ENCODE measurements around the gene ST8SIA6. TPM values are rescaled to one million over a fixed set of nuclear protein-coding genes. Genes with fewer than 3 reads are reported as not detected.

Gene ST8SIA6
- total and polyA plus RNA-seq, 2 of the 8 experiments (the other 6 are each of a cell fraction or from before 2014, with no cell fraction given) = 0.70 to 1.1 TPM

DNA sequence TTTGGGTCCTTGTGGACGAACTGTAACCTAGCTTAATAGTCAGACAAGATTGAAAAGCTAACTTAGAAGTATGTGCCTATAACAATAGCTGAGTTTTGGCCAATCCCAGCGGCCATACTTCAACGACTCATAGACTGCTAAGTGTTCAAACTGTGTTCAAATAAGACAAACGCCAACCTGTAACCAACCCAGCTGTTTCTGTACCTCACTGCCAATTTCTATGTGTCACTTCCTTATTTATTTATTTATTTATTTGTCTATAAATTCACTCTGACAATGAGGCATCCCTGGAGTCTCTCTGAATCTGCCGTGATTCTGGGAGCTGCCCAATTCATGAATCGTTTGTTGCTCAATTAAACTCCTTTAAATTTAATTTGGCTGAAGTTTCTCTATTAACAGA lies 21.7 kb downstream of the ST8SIA6 start (continued):
- TF ChIP-seq, protein P1, sequence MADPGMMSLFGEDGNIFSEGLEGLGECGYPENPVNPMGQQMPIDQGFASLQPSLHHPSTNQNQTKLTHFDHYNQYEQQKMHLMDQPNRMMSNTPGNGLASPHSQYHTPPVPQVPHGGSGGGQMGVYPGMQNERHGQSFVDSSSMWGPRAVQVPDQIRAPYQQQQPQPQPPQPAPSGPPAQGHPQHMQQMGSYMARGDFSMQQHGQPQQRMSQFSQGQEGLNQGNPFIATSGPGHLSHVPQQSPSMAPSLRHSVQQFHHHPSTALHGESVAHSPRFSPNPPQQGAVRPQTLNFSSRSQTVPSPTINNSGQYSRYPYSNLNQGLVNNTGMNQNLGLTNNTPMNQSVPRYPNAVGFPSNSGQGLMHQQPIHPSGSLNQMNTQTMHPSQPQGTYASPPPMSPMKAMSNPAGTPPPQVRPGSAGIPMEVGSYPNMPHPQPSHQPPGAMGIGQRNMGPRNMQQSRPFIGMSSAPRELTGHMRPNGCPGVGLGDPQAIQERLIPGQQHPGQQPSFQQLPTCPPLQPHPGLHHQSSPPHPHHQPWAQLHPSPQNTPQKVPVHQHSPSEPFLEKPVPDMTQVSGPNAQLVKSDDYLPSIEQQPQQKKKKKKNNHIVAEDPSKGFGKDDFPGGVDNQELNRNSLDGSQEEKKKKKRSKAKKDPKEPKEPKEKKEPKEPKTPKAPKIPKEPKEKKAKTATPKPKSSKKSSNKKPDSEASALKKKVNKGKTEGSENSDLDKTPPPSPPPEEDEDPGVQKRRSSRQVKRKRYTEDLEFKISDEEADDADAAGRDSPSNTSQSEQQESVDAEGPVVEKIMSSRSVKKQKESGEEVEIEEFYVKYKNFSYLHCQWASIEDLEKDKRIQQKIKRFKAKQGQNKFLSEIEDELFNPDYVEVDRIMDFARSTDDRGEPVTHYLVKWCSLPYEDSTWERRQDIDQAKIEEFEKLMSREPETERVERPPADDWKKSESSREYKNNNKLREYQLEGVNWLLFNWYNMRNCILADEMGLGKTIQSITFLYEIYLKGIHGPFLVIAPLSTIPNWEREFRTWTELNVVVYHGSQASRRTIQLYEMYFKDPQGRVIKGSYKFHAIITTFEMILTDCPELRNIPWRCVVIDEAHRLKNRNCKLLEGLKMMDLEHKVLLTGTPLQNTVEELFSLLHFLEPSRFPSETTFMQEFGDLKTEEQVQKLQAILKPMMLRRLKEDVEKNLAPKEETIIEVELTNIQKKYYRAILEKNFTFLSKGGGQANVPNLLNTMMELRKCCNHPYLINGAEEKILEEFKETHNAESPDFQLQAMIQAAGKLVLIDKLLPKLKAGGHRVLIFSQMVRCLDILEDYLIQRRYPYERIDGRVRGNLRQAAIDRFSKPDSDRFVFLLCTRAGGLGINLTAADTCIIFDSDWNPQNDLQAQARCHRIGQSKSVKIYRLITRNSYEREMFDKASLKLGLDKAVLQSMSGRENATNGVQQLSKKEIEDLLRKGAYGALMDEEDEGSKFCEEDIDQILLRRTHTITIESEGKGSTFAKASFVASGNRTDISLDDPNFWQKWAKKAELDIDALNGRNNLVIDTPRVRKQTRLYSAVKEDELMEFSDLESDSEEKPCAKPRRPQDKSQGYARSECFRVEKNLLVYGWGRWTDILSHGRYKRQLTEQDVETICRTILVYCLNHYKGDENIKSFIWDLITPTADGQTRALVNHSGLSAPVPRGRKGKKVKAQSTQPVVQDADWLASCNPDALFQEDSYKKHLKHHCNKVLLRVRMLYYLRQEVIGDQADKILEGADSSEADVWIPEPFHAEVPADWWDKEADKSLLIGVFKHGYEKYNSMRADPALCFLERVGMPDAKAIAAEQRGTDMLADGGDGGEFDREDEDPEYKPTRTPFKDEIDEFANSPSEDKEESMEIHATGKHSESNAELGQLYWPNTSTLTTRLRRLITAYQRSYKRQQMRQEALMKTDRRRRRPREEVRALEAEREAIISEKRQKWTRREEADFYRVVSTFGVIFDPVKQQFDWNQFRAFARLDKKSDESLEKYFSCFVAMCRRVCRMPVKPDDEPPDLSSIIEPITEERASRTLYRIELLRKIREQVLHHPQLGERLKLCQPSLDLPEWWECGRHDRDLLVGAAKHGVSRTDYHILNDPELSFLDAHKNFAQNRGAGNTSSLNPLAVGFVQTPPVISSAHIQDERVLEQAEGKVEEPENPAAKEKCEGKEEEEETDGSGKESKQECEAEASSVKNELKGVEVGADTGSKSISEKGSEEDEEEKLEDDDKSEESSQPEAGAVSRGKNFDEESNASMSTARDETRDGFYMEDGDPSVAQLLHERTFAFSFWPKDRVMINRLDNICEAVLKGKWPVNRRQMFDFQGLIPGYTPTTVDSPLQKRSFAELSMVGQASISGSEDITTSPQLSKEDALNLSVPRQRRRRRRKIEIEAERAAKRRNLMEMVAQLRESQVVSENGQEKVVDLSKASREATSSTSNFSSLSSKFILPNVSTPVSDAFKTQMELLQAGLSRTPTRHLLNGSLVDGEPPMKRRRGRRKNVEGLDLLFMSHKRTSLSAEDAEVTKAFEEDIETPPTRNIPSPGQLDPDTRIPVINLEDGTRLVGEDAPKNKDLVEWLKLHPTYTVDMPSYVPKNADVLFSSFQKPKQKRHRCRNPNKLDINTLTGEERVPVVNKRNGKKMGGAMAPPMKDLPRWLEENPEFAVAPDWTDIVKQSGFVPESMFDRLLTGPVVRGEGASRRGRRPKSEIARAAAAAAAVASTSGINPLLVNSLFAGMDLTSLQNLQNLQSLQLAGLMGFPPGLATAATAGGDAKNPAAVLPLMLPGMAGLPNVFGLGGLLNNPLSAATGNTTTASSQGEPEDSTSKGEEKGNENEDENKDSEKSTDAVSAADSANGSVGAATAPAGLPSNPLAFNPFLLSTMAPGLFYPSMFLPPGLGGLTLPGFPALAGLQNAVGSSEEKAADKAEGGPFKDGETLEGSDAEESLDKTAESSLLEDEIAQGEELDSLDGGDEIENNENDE (IDR thresholded peaks at IDR 0.05; ENCODE audit: insufficient replicate concordance, low read length) = no peak
- TF ChIP-seq NRF1 (IDR thresholded peaks at IDR 0.05; ENCODE audit: low read depth, low read length) = no peak
- TF ChIP-seq SP4 (IDR thresholded peaks at IDR 0.05; ENCODE audit: low read length) = no peak
- no peak for TF ChIP-seq SIX5 (IDR thresholded peaks at IDR 0.05; ENCODE audit: low read depth, low read length)
- TF ChIP-seq KDM4A (IDR thresholded peaks at IDR 0.05; ENCODE audit: low read depth, low read length, severe bottlenecking) = no peak
- TF ChIP-seq HDAC6 (IDR thresholded peaks at IDR 0.05; ENCODE audit: low read depth, low read length) = no peak
- TF ChIP-seq FOSL1 (IDR thresholded peaks at IDR 0.05; ENCODE audit: insufficient read depth, low read depth, low read length) = no peak
- no peak for TF ChIP-seq JUND (IDR thresholded peaks at IDR 0.05; ENCODE audit: low read length)
- TF ChIP-seq KDM1A (IDR thresholded peaks at IDR 0.05; ENCODE audit: borderline replicate concordance, low read length) = no peak
- TF ChIP-seq YY1 (IDR thresholded peaks at IDR 0.05; ENCODE audit: low read depth, low read length) = no peak
- TF ChIP-seq SP1 (IDR thresholded peaks at IDR 0.05; ENCODE audit: low read depth, low read length) = no peak

Data from H1 (cell line).